Testis (tissue), 3 donors: ENCODE measurements around the gene TCP11L1. TPM values are rescaled to one million over a fixed set of nuclear protein-coding genes. Genes with fewer than 3 reads are reported as not detected.

Experiments
- DNase-seq: peaks from one replicate; pipeline ENCODE4 v3.0.0-alpha.2; 2019
- H3K27ac ChIP-seq, 2 donors: fragments of 200-600 bp; sonication (generic); one replicate each; pipeline ENCODE4 v1.5.1; 2019
- H3K27me3 ChIP-seq: fragments of 200-600 bp; sonication (generic); one replicate; pipeline ENCODE4 v1.5.1; 2019
- H3K36me3 ChIP-seq: fragments of 200-600 bp; sonication (generic); one replicate; pipeline ENCODE4 v1.5.1; 2017; ENCODE audit warnings: low read depth; ENCODE audit errors: missing control alignments
- H3K4me1 ChIP-seq: fragments of 200-600 bp; sonication (generic); one replicate; pipeline ENCODE4 v1.5.1; 2019
- H3K4me3 ChIP-seq, 2 donors: fragments of 200-600 bp; sonication (generic); one replicate each; pipeline ENCODE4 v1.5.1; 2017 to 2019
- H3K9me3 ChIP-seq: fragments of 200-600 bp; sonication (generic); one replicate; pipeline ENCODE4 v1.5.1; 2017
- POLR2A ChIP-seq: fragments of 450-650 bp; IDR thresholded peaks from one replicate; pipeline ENCODE4 v1.6.1; 2017; ENCODE audit warnings: antibody characterized with exemption, mild to moderate bottlenecking, moderate library complexity
- WGBS, 2 donors: methylation state at CpG; one replicate each; pipeline ENCODE4 v1.1.5; 2018; 5-methylcytosine and 5-hydroxymethylcytosine counted together
- intact Hi-C: fragments of 100-400 bp; cut with DNase I; formaldehyde crosslinking; loops from one replicate; pipeline ENCODE4 v1.15.1; 2023; ENCODE audit warnings: low total_unique reads
- polyA plus RNA-seq: library from polyadenylated mRNA; stranded (reverse); fragments of 350-450 nt; fragmentation: Illumina TruSeq; extraction: RNeasy Lipid Tissue Mini Kit (QIAGEN cat#74804); gene quantifications from one replicate; pipeline ENCODE4 v1.2.3, GENCODE V29; 2014; ENCODE audit warnings: low read depth, low replicate concordance; ENCODE audit not compliant: insufficient read depth
- total RNA-seq, 2 donors: library from RNA; depleted of rRNA; stranded (reverse); fragments of >200 nt; gene quantifications; one replicate each; pipeline ENCODE4 v1.2.3, GENCODE V29; 2016
- TF ChIP-seq, protein P1 (sequence below), 3 experiments: fragments of 450-650 bp in 2 of 3; fragments of 200-600 bp in 1 of 3; sonication (generic) in 1 of 3; IDR thresholded peaks; one replicate each; pipeline ENCODE4 v1.5.1; 2016 to 2019; ENCODE audit warnings: antibody characterized with exemption in 3 of 3, mild to moderate bottlenecking in 2 of 3, moderate library complexity in 1 of 3

TCP11L1 gene
- total and polyA plus RNA-seq, 3 donors from 2014 or later: 13.6 to 31.9 (median 26.6) TPM

DNA sequence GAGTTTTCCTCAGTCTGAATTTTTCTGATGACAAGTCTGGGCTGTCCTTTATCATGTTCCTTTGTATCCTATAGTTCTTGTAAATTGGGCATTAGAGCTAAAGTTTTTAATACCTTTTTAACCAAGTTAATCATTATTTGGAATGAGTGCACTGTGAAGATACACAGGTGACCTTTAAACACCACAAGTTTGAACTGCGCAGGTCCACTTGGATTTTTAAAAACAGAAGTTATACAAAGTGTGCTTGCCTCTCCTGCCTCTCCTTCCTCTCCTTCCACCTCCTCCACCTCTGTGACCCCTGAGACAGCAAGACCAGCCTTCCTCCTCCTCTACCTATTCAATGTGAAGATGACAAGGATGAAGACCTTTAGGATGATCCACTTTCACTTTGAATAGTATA lies 4.4 kb upstream of the TCP11L1 start:
- DNase-seq: no peak
- WGBS, 2 donors: 95 to 97% methylated on average over 1 of the region's 1 CpG
- no peak overlapping the region for H3K4me3 ChIP-seq
- TF ChIP-seq, protein P1, sequence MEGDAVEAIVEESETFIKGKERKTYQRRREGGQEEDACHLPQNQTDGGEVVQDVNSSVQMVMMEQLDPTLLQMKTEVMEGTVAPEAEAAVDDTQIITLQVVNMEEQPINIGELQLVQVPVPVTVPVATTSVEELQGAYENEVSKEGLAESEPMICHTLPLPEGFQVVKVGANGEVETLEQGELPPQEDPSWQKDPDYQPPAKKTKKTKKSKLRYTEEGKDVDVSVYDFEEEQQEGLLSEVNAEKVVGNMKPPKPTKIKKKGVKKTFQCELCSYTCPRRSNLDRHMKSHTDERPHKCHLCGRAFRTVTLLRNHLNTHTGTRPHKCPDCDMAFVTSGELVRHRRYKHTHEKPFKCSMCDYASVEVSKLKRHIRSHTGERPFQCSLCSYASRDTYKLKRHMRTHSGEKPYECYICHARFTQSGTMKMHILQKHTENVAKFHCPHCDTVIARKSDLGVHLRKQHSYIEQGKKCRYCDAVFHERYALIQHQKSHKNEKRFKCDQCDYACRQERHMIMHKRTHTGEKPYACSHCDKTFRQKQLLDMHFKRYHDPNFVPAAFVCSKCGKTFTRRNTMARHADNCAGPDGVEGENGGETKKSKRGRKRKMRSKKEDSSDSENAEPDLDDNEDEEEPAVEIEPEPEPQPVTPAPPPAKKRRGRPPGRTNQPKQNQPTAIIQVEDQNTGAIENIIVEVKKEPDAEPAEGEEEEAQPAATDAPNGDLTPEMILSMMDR (IDR thresholded peaks at IDR 0.05): no peak
- TF ChIP-seq POLR2A: no peak
- no peaks in the 10 kb centered on the region for H3K4me1 ChIP-seq
- intact Hi-C loops: no loop called here
- no peaks in the 10 kb centered on the region for H3K27me3 ChIP-seq
- H3K27ac ChIP-seq: no peak overlapping the region
- no peaks in the 10 kb centered on the region for H3K9me3 ChIP-seq
- H3K36me3 ChIP-seq: no peaks in the 10 kb centered on the region

DNA sequence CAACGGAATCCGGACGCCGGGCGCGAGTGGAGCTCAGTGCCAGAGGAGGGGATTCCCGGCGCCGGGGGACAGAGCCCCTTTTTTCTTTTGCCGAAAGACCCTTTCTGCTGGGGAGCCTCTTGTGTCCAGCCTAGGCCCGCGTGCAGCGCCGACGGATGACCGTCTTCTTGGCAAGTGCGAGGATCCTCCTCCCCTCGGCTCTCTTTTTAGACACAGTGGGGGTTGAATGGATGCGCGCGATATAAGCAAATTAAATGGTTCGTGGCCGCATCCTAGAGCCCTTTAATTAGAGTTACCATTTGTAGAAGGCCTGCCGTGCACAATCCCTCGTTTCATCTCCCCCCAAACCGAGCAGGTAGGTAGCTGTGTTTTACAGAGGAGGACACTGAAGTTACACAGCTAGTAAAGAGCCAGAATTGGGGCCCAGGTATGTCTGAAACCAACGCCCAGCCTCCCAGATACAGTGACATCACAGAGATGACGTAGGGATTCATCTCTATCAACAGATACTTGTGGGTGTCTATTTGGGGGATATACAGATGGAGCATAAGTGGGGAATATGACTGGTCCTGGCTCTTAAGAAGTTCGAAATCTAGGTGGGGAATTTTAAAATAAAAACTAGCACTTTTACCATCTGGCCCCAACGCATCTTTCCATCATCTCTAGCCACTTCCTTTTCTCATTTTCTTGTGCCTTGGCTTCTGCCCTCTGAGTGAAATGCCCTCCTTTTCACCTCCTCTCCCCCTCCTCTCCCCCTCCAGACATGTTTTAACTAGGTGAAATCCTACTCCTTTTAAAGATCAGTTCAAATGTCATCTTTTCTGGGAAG lies 875 bp downstream of the TCP11L1 start:
- Histone ChIP-seq H3K9me3 (no peaks in the 10 kb centered on the region), H3K4me3 (peak overlapping the region; percentile 90 to 96), H3K27ac (peak overlapping the region; percentile 98 to 99), H3K4me1 (peaks cover 8% of the 10 kb centered on the region), H3K27me3 (no peaks in the 10 kb centered on the region), H3K36me3 (no peaks in the 10 kb centered on the region)
- no peak for TF ChIP-seq POLR2A
- TF ChIP-seq, protein P1 (IDR thresholded peaks at IDR 0.05): no peak
- intact Hi-C loops: no loop called here
- no peak for DNase-seq
- 3 to 5% methylated on average over 27 to 30 of the region's 30 CpGs for WGBS, 2 donors

DNA sequence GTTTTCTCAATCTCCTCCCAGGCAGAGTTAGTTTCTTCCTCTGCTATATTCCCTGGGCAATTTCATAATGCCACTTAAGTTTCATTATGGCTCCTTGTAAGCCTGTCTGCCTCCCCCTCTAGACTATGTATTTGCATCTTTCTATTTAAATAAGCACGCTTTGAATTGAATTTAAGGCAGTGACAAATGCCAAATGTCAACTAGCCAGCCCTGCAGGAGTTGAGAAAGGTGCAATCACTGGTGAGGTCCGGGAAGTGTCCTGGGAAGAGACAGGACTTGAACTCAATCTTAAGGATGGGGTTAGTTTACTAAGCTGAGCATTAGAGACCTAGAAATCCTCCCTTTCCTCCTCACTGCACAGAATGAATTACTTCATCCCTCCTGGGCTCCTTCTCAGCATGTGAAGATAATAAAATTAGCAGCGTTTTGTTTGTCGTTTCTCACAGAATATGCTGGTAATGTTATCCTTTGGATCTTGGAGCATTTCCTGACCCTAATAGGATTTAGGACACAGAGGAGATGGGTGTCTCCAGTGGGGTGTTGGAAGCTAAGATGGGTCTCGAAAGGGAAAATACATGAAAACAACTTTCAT lies 1.6 kb downstream of the TCP11L1 start:
- no peaks in the 10 kb centered on the region for H3K9me3 ChIP-seq
- intact Hi-C loops: no loop called here
- no peaks in the 10 kb centered on the region for H3K36me3 ChIP-seq
- H3K4me3 ChIP-seq: no peak overlapping the region
- no peak for DNase-seq
- H3K27ac ChIP-seq: no peak overlapping the region
- H3K27me3 ChIP-seq: no peaks in the 10 kb centered on the region
- TF ChIP-seq POLR2A: no peak
- TF ChIP-seq, protein P1 (IDR thresholded peaks at IDR 0.05): no peak
- H3K4me1 ChIP-seq: peaks cover 8% of the 10 kb centered on the region
- 44 to 62% methylated on average over 5 of the region's 5 CpGs for WGBS, 2 donors

DNA sequence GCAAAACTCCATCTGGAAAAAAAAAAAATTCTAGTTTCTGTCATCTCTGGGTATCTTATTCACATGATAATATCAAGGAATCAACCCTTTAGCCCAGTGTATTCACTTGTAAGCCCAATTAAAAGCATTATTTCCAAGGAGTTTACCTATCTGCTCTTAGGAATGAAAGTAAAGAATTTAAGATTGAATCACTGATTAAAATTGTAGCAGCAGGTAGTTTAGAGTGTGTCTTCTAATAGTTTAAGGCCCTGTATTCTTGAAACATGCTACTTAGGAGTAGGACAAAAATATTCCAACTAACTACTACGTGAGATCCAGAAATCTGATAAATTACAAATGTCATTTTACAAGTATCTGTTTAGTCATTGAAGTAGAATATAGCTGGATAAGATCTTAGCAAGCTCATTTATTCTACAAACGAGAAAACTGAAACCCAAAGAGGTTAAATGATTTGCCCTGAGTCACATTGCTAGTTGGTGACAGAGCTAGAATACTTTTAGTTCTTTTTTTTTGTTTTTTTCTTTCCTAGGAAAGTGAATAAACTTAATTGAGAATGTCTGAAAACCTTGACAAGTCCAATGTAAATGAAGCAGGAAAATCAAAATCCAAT lies 4.0 kb downstream of the TCP11L1 start:
- Histone ChIP-seq H3K4me1 (peaks cover 13% of the 10 kb centered on the region), H3K36me3 (no peaks in the 10 kb centered on the region), H3K4me3 (no peak overlapping the region), H3K27me3 (no peaks in the 10 kb centered on the region), H3K27ac (no peak overlapping the region), H3K9me3 (no peaks in the 10 kb centered on the region)
- 87% methylated on average over 2 of the region's 2 CpGs for WGBS, 2 donors
- intact Hi-C loops: no loop called here
- TF ChIP-seq, protein P1 (IDR thresholded peaks at IDR 0.05): no peak
- TF ChIP-seq POLR2A: no peak
- no peak for DNase-seq
